ENCODE results near the gene IL5. TPM values are rescaled to one million over a fixed set of nuclear protein-coding genes. Genes with fewer than 3 reads are reported as not detected.

IL5 gene
- total and polyA plus RNA-seq, 11 donors, result not detected

GRCh38 chr5:132493821-132494220 lies 49.5 kb downstream of the IL5 start:
- no peak for TF ChIP-seq POLR2A (IDR thresholded peaks at IDR 0.05)
- TF ChIP-seq CTCF (IDR thresholded peaks at IDR 0.05), result no peak
- intact Hi-C loops (cut with DNase I), result loop anchor here in 6 of 10 donors (2.0 to 10.0 kb wide), 6 partner anchors 72 to 269 kb away; partner anchors contain the start of genes SLC22A4 (in 2 of the 6) and P4HA2 (in 1 of the 6)
- Histone ChIP-seq H3K27me3 (no peaks in the 10 kb centered on the region), H3K4me1 (peaks cover 6 to 78% (median 50%) of the 10 kb centered on the region in 12 donors), H3K36me3 (peaks cover 0 to 9% (median 4%) of the 10 kb centered on the region in 9 donors), H3K27ac (peak overlapping the region in 9 of 12 donors; percentile 7 to 99 (median 93)), H3K4me3 (no peak overlapping the region), H3K9me3 (no peaks in the 10 kb centered on the region)
- ATAC-seq (no peak), DNase-seq (peak in 1 of 5 donors; percentile 2)
- 93 to 97% (median 95%) methylated on average over 2 of the region's 2 CpGs for WGBS, 4 donors

- 96 to 97% (median 96%) methylated on average over 4 of the region's 4 CpGs for WGBS, 4 donors
- peaks cover 10 to 78% (median 55%) of the 10 kb centered on the region in 12 donors for H3K4me1 ChIP-seq
- ATAC-seq, result no peak
- peak overlapping the region in 4 of 12 donors; percentile 92 to 99 (median 98) for H3K27ac ChIP-seq
- peaks cover 0 to 15% (median 8%) of the 10 kb centered on the region in 9 donors for H3K36me3 ChIP-seq
- H3K9me3 ChIP-seq, result no peaks in the 10 kb centered on the region
- no peak overlapping the region for H3K4me3 ChIP-seq
- no peak for TF ChIP-seq POLR2A (IDR thresholded peaks at IDR 0.05)
- no peak for TF ChIP-seq CTCF (IDR thresholded peaks at IDR 0.05)
- H3K27me3 ChIP-seq, result no peaks in the 10 kb centered on the region
- peak in 3 of 5 donors; percentile 7 to 18 (median 9) for DNase-seq
- intact Hi-C loops (cut with DNase I), result loop anchor here in 5 of 10 donors (2.0 to 10.0 kb wide), 5 partner anchors 71 to 268 kb away; partner anchors contain the start of genes SLC22A4 (in 2 of the 5) and P4HA2 (in 1 of the 5)
These were observed 50.1 kb downstream of the IL5 start for GRCh38 chr5:132493241-132493640.

GRCh38 chr5:132492386-132493125 lies 50.8 kb downstream of the IL5 start:
- DNase-seq (peak in 1 of 5 donors; percentile 0), ATAC-seq (no peak)
- H3K4me1 ChIP-seq, result peaks cover 10 to 78% (median 55%) of the 10 kb centered on the region in 12 donors
- TF ChIP-seq POLR2A (IDR thresholded peaks at IDR 0.05) (no peak), CTCF (IDR thresholded peaks at IDR 0.05) (no peak)
- H3K4me3 ChIP-seq, result peak overlapping the region in 1 of 12 donors; percentile 97
- 61 to 86% (median 83%) methylated on average over 3 of the region's 3 CpGs for WGBS, 4 donors
- no peaks in the 10 kb centered on the region for H3K27me3 ChIP-seq
- no peaks in the 10 kb centered on the region for H3K9me3 ChIP-seq
- peak overlapping the region in 4 of 12 donors; percentile 96 to 100 (median 99) for H3K27ac ChIP-seq
- intact Hi-C loops (cut with DNase I), result loop anchor here in 5 of 10 donors (2.0 to 10.0 kb wide), 5 partner anchors 70 to 268 kb away; partner anchors contain the start of genes SLC22A4 (in 2 of the 5) and P4HA2 (in 1 of the 5)
- peaks cover 0 to 22% (median 15%) of the 10 kb centered on the region in 9 donors for H3K36me3 ChIP-seq

Other genes starting within 250 kb of the IL5 start
- 1 to 10 TPM in 8 of 9 donors, under 1 TPM in 1; 0.83 to 4.9 (median 2.2) TPM for gene SLC22A4, start 249.1 kb downstream of the IL5 start, total RNA-seq
- 1 to 10 TPM in 1 of 2 donors, under 1 TPM in 1; 0.30 to 3.7 TPM for gene SLC22A4, start 249.1 kb downstream of the IL5 start, polyA plus RNA-seq
- gene SLC22A5, start 173.8 kb downstream of the IL5 start, total RNA-seq, result 10 to 100 TPM in 8 of 9 donors, 1 to 10 TPM in 1; 7.5 to 42.5 (median 13.5) TPM
- gene SLC22A5, start 173.8 kb downstream of the IL5 start, polyA plus RNA-seq, result 10 to 100 TPM; 11.1 to 50.1 TPM
- 100 to 1,000 TPM in 1 of 9 donors, 10 to 100 TPM in 7, 1 to 10 TPM in 1; 9.2 to 190 (median 18.4) TPM for gene IRF1, start 52.7 kb downstream of the IL5 start, total RNA-seq
- gene IRF1, start 52.7 kb downstream of the IL5 start, polyA plus RNA-seq, result 10 to 100 TPM in 1 of 2 donors, 1 to 10 TPM in 1; 7.5 to 12.2 TPM
- gene RAD50, start 13.5 kb upstream of the IL5 start, total RNA-seq, result 10 to 100 TPM; 17.5 to 41.8 (median 32.4) TPM
- gene RAD50, start 13.5 kb upstream of the IL5 start, polyA plus RNA-seq, result 10 to 100 TPM in 1 of 2 donors, 1 to 10 TPM in 1; 9.3 to 16.1 TPM
- gene IL13, start 114.7 kb upstream of the IL5 start, total RNA-seq, result under 1 TPM in 1 of 9 donors, not detected in 8; 0.34 TPM
- not detected for gene IL13, start 114.7 kb upstream of the IL5 start, polyA plus RNA-seq
- not detected for gene IL4, start 130.5 kb upstream of the IL5 start, total RNA-seq
- gene IL4, start 130.5 kb upstream of the IL5 start, polyA plus RNA-seq, result not detected
- 10 to 100 TPM in 6 of 9 donors, 1 to 10 TPM in 3; 5.8 to 19.3 (median 11.2) TPM for gene KIF3A, start 194.0 kb upstream of the IL5 start, total RNA-seq
- gene KIF3A, start 194.0 kb upstream of the IL5 start, polyA plus RNA-seq, result 1 to 10 TPM; 6.0 to 8.5 TPM
- under 1 TPM in 1 of 9 donors, not detected in 8; 0.20 TPM for gene CCNI2, start 203.9 kb upstream of the IL5 start, total RNA-seq
- gene CCNI2, start 203.9 kb upstream of the IL5 start, polyA plus RNA-seq, result under 1 TPM; 0.11 to 0.50 TPM
- 10 to 100 TPM; 24.5 to 47.6 (median 33.8) TPM for gene SEPTIN8, start 233.7 kb upstream of the IL5 start, total RNA-seq
- gene SEPTIN8, start 233.7 kb upstream of the IL5 start, polyA plus RNA-seq, result 10 to 100 TPM; 11.0 to 19.2 TPM